ENCODE data around the gene TMTC3. TPM values are rescaled to one million over a fixed set of nuclear protein-coding genes. Genes with fewer than 3 reads are reported as not detected.
"Not testable (repeated sequence)": the region's sequence is repeated elsewhere in the genome, so short reads cannot be mapped to it uniquely, and the experiment has no call there.

Gene TMTC3
- total RNA-seq, 1 donor from 2014 or later = 35.2 TPM

DNA sequence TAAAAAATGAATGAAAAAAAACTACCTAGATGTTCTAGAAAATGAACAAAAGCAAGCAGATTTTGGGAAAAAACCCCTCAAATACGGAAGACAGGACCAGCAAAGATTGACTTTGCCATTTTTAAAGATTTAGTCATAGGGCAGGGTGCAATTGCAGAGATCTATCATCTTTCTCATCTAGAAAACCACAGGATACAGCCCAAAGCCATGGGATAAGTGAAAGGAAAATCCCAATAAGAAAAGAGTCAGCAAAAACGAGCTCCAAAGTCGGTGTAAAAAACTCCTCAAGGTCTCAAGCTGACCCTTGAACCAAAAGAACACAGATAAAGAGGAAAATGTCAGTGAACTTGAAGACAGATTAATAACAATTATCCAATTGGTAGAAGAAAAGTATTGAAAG lies 28.2 kb upstream of the TMTC3 start:
- Mint-ChIP-seq H3K36me3 (ENCODE audit: insufficient read depth) (peaks cover 30% of the 10 kb centered on the region), H3K27ac (no peak overlapping the region), H3K27me3 (no peaks in the 10 kb centered on the region), H3K4me1 (ENCODE audit: low read depth) (peaks cover 1% of the 10 kb centered on the region), H3K4me3 (ENCODE audit: low read depth) (no peak overlapping the region), H3K9me3 (ENCODE audit: low read depth) (peaks cover 3% of the 10 kb centered on the region)
- DNase-seq (ENCODE audit: low spot score, unreplicated experiment) = no peak
- TF ChIP-seq, protein P1, sequence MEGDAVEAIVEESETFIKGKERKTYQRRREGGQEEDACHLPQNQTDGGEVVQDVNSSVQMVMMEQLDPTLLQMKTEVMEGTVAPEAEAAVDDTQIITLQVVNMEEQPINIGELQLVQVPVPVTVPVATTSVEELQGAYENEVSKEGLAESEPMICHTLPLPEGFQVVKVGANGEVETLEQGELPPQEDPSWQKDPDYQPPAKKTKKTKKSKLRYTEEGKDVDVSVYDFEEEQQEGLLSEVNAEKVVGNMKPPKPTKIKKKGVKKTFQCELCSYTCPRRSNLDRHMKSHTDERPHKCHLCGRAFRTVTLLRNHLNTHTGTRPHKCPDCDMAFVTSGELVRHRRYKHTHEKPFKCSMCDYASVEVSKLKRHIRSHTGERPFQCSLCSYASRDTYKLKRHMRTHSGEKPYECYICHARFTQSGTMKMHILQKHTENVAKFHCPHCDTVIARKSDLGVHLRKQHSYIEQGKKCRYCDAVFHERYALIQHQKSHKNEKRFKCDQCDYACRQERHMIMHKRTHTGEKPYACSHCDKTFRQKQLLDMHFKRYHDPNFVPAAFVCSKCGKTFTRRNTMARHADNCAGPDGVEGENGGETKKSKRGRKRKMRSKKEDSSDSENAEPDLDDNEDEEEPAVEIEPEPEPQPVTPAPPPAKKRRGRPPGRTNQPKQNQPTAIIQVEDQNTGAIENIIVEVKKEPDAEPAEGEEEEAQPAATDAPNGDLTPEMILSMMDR (IDR thresholded peaks at IDR 0.05; ENCODE audit: unreplicated experiment) = no peak

DNA sequence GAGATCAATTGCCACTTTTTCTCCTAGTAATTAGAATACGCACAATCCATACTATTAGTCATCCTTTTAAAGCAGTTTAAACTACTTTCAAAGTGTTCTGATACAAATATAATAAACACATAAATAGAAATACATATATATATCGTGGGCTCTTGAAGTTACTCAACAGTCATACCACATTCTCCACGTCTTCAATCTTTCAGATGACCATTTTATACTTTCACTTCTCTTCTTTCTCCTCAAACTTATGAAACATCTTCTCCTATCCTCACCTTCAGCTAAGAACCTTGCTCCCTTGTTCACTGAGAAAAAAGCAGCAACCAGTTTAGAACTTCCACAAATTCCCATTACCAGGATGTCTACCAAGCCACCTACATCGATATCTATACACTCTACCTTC lies 19.4 kb upstream of the TMTC3 start:
- TF ChIP-seq, protein P1 (IDR thresholded peaks at IDR 0.05; ENCODE audit: unreplicated experiment) = no peak
- Mint-ChIP-seq H3K9me3 (ENCODE audit: low read depth) (no peaks in the 10 kb centered on the region), H3K27me3 (no peaks in the 10 kb centered on the region), H3K4me1 (ENCODE audit: low read depth) (no peaks in the 10 kb centered on the region), H3K4me3 (ENCODE audit: low read depth) (no peak overlapping the region), H3K36me3 (ENCODE audit: insufficient read depth) (peaks cover 6% of the 10 kb centered on the region), H3K27ac (no peak overlapping the region)
- no peak for DNase-seq (ENCODE audit: low spot score, unreplicated experiment)

DNA sequence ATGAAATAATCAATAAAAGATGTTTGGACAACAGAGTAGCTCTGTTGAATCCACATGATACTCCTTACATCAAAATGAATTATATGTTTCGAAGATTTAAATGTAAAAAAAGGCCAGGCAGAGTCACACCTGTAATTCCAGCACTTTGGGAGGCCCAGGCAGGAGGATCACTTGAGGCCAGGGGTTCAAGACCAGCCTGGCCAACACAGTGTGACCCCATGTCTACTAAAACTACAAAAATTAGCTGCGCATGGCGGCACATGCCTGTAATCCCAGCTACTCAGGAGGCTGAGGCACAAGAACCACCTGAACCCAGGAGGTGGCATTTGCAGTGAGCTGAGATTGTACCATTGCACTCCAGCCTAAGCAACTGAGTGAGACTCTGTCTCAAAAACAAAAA lies 15.0 kb upstream of the TMTC3 start:
- no peaks in the 10 kb centered on the region for H3K27me3 Mint-ChIP-seq
- no peaks in the 10 kb centered on the region for H3K9me3 Mint-ChIP-seq (ENCODE audit: low read depth)

DNA sequence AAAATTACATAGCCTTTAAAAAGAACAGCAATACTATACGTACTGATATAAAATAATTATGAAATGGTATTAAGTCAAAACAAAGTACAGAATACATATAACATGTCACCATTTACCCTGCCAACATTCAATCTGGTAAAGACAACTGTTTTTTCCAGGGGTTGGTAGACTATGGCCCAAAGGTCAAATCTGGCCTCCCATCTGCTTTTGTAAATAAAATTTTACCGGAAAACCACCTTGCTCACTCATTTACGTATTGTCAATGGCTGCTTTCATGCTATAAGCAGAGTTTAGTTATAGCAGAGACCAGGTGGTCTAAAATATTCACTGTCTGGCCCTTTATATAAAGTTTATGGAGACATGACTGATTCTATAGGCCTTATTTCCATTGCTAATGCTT lies 14.3 kb upstream of the TMTC3 start:
- no peaks in the 10 kb centered on the region for H3K4me1 Mint-ChIP-seq (ENCODE audit: low read depth)
- no peak overlapping the region for H3K4me3 Mint-ChIP-seq (ENCODE audit: low read depth)
- TF ChIP-seq, protein P1 (IDR thresholded peaks at IDR 0.05; ENCODE audit: unreplicated experiment) = no peak
- H3K36me3 Mint-ChIP-seq (ENCODE audit: insufficient read depth) = peaks cover 3% of the 10 kb centered on the region
- DNase-seq (ENCODE audit: low spot score, unreplicated experiment) = no peak
- no peaks in the 10 kb centered on the region for H3K9me3 Mint-ChIP-seq (ENCODE audit: low read depth)
- no peak overlapping the region for H3K27ac Mint-ChIP-seq
- no peaks in the 10 kb centered on the region for H3K27me3 Mint-ChIP-seq

More for the DNA sequence above, 15.0 kb upstream of the TMTC3 start:
- Mint-ChIP-seq H3K27ac (no peak overlapping the region), H3K4me3 (ENCODE audit: low read depth) (no peak overlapping the region), H3K36me3 (ENCODE audit: insufficient read depth) (peaks cover 1% of the 10 kb centered on the region), H3K4me1 (ENCODE audit: low read depth) (no peaks in the 10 kb centered on the region)
- DNase-seq (ENCODE audit: low spot score, unreplicated experiment) = no peak
- TF ChIP-seq, protein P1 (IDR thresholded peaks at IDR 0.05; ENCODE audit: unreplicated experiment) = no peak

DNA sequence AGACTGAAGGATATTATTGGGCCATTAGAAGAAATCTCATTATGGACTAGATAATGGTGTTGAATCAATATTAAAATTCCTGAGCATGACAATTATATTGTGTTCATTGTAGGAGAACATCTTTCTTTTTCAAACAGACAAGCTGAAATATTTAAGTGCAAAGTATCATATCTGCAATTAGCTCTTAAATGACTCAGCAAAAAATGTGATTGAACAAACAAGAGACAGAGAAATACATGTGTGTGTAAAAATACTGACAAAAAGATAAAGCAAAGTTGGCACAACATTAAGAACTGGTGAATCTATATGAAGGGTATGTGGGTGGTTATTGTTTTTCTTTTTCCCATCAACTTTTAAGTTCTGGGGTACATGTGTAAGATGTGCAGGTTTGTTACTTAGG lies 9.7 kb upstream of the TMTC3 start:
- TF ChIP-seq, protein P1 (IDR thresholded peaks at IDR 0.05; ENCODE audit: unreplicated experiment) = no peak
- Mint-ChIP-seq H3K27ac (no peak overlapping the region), H3K27me3 (no peaks in the 10 kb centered on the region)

DNA sequence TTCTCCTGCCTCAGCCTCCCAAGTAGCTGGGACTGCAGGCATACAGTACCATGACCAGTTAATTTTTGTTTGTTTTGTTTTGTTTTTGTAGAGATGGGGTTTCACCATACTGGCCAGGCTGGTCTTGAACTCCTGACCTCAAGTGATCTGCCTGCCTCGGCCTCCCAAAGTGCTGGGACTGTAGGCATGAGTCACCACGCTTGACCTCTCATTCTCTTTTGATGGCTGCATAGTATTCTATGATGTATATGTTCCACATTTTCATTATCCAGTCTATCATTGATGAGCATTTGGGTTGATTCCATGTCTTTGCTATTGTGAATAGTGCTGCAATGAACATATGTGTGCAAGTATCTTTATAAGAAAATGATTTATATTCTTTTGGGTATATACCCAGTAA lies 8.9 kb upstream of the TMTC3 start:
- not testable (repeated sequence) for DNase-seq (ENCODE audit: low spot score, unreplicated experiment); H3K9me3 Mint-ChIP-seq (ENCODE audit: low read depth); H3K4me1 Mint-ChIP-seq (ENCODE audit: low read depth); H3K27me3 Mint-ChIP-seq; H3K27ac Mint-ChIP-seq; H3K4me3 Mint-ChIP-seq (ENCODE audit: low read depth)
- peaks cover 16% of the 10 kb centered on the region for H3K36me3 Mint-ChIP-seq (ENCODE audit: insufficient read depth)

More for the DNA sequence above, 9.7 kb upstream of the TMTC3 start:
- peaks cover 9% of the 10 kb centered on the region for H3K36me3 Mint-ChIP-seq (ENCODE audit: insufficient read depth)
- DNase-seq (ENCODE audit: low spot score, unreplicated experiment) = no peak
- H3K4me3 Mint-ChIP-seq (ENCODE audit: low read depth) = no peak overlapping the region
- no peaks in the 10 kb centered on the region for H3K9me3 Mint-ChIP-seq (ENCODE audit: low read depth)
- H3K4me1 Mint-ChIP-seq (ENCODE audit: low read depth) = no peaks in the 10 kb centered on the region

DNA sequence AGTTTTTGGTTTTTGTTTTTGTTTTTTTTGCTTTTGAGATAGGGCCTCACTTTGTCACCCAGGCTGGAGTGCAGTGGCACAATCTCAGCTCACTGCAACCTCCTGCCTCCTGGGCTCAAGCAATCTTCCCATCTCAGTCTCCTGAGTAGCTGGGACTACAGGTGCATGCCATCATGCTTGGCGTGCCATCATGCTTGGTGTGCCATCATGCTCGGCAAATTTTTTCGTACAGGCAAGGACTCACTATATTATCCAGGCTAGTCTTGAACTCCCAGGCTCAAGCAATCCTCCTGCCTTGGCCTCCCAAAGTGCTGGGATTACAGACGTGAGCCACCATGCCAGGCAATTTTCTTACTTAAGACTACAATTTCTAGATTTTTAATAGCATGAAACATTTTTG lies 2.4 kb upstream of the TMTC3 start:
- not testable (repeated sequence) for H3K4me3 Mint-ChIP-seq (ENCODE audit: low read depth); H3K36me3 Mint-ChIP-seq (ENCODE audit: insufficient read depth); H3K9me3 Mint-ChIP-seq (ENCODE audit: low read depth); H3K27ac Mint-ChIP-seq; DNase-seq (ENCODE audit: low spot score, unreplicated experiment); H3K27me3 Mint-ChIP-seq
- H3K4me1 Mint-ChIP-seq (ENCODE audit: low read depth) = peaks cover 14% of the 10 kb centered on the region

All from progenitor cell of endocrine pancreas (in vitro differentiated cells).